ENCODE data around the gene TMED1.

DNA sequence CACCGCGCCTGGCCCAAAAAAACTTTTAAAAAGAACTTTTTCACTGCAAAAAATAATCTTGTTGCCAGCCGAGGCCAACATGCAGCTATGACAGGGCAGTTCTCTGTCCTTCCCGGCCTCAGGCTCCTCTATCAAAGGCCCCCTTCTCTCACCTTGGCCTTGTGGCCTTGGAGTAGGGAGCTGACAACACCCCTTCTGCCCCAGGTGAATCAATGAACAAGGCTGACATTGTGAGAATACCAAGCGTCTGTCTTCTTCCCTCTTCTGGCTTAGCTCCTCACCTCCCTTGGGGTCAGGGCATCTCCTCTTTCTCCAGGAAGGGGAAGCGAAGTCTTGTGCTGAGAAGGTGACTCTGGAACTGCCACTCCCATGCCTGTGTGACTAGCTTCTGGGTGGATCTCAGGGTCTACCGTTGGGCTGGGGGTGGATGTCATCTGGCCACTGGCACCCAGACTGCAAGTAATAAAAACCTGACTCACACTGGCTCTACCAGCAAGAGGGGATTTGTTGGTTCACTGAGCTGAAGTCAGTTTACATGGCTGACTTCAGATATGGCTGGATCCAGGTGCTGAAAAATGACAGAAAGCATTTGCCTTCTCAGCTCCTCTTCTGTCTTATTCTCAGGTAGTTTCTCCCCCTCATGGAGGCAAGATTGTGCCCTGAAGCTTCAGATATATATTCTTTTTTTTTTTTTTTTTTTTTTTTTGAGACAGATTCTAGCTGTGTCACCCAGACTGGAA lies 18.5 kb upstream of the TMED1 start:
- TF ChIP-seq, protein P1, sequence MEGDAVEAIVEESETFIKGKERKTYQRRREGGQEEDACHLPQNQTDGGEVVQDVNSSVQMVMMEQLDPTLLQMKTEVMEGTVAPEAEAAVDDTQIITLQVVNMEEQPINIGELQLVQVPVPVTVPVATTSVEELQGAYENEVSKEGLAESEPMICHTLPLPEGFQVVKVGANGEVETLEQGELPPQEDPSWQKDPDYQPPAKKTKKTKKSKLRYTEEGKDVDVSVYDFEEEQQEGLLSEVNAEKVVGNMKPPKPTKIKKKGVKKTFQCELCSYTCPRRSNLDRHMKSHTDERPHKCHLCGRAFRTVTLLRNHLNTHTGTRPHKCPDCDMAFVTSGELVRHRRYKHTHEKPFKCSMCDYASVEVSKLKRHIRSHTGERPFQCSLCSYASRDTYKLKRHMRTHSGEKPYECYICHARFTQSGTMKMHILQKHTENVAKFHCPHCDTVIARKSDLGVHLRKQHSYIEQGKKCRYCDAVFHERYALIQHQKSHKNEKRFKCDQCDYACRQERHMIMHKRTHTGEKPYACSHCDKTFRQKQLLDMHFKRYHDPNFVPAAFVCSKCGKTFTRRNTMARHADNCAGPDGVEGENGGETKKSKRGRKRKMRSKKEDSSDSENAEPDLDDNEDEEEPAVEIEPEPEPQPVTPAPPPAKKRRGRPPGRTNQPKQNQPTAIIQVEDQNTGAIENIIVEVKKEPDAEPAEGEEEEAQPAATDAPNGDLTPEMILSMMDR (IDR thresholded peaks at IDR 0.05) = no peak
- TF ChIP-seq POLR2A (IDR thresholded peaks at IDR 0.05) = no peak

All from thyroid gland (tissue), 4 donors.